ENCODE results near the gene MYO7B. TPM values are rescaled to one million over a fixed set of nuclear protein-coding genes. Genes with fewer than 3 reads are reported as not detected.

The MYO7B gene
- total and polyA plus RNA-seq, 9 of the 15 experiments (the other 6 are each of a cell fraction or from before 2014, with no cell fraction given): 0.08 TPM; not detected in 8

DNA sequence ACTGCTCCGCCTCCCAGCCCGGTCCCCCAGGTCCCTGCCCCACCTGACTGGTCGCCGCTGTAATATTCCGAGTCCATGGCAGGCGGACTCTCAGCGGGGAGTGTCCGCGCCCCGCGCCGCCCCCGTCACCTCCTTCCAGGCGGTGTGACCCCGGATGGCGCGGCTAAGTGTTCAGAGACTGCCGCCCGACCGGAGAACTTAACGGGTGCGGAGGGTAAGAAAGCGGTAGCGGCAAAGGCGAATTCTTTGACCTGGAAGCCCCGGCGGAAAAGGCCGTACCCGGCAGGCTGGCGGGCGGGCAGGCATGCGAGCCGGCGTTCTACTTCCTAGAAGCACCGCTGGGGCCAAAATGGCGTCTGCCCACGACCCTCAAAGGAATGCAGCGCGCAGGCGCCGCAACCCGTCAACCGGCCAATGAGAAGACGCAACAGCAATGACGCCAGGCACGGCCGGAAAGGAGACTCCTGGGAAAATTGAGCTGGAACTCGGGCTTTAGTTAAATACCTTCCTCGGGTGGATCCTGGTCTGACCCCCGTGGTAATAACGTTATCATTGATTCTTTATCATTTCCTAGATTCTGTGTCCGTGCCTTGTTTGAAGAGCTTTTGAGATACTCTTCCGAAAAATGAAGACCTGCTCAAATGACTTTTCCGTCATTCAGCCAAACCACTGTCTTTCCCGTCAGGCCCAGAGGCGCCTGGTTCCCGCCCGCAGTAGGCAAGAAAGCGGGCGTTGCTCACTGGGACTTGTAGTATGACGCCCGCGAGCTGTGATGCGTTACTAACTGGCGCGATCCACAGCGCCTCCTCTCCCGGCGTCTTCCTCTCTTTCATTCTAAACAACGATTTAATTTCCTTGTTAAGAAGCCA lies 9.1 kb upstream of the MYO7B start, which contains the start of gene IWS1 (continued):
- TF ChIP-seq, protein P1, sequence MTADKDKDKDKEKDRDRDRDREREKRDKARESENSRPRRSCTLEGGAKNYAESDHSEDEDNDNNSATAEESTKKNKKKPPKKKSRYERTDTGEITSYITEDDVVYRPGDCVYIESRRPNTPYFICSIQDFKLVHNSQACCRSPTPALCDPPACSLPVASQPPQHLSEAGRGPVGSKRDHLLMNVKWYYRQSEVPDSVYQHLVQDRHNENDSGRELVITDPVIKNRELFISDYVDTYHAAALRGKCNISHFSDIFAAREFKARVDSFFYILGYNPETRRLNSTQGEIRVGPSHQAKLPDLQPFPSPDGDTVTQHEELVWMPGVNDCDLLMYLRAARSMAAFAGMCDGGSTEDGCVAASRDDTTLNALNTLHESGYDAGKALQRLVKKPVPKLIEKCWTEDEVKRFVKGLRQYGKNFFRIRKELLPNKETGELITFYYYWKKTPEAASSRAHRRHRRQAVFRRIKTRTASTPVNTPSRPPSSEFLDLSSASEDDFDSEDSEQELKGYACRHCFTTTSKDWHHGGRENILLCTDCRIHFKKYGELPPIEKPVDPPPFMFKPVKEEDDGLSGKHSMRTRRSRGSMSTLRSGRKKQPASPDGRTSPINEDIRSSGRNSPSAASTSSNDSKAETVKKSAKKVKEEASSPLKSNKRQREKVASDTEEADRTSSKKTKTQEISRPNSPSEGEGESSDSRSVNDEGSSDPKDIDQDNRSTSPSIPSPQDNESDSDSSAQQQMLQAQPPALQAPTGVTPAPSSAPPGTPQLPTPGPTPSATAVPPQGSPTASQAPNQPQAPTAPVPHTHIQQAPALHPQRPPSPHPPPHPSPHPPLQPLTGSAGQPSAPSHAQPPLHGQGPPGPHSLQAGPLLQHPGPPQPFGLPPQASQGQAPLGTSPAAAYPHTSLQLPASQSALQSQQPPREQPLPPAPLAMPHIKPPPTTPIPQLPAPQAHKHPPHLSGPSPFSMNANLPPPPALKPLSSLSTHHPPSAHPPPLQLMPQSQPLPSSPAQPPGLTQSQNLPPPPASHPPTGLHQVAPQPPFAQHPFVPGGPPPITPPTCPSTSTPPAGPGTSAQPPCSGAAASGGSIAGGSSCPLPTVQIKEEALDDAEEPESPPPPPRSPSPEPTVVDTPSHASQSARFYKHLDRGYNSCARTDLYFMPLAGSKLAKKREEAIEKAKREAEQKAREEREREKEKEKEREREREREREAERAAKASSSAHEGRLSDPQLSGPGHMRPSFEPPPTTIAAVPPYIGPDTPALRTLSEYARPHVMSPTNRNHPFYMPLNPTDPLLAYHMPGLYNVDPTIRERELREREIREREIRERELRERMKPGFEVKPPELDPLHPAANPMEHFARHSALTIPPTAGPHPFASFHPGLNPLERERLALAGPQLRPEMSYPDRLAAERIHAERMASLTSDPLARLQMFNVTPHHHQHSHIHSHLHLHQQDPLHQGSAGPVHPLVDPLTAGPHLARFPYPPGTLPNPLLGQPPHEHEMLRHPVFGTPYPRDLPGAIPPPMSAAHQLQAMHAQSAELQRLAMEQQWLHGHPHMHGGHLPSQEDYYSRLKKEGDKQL (CRISPR knock-in tag; IDR thresholded peaks at IDR 0.05; ENCODE audit: borderline replicate concordance): no peak
- TF ChIP-seq, protein P2, sequence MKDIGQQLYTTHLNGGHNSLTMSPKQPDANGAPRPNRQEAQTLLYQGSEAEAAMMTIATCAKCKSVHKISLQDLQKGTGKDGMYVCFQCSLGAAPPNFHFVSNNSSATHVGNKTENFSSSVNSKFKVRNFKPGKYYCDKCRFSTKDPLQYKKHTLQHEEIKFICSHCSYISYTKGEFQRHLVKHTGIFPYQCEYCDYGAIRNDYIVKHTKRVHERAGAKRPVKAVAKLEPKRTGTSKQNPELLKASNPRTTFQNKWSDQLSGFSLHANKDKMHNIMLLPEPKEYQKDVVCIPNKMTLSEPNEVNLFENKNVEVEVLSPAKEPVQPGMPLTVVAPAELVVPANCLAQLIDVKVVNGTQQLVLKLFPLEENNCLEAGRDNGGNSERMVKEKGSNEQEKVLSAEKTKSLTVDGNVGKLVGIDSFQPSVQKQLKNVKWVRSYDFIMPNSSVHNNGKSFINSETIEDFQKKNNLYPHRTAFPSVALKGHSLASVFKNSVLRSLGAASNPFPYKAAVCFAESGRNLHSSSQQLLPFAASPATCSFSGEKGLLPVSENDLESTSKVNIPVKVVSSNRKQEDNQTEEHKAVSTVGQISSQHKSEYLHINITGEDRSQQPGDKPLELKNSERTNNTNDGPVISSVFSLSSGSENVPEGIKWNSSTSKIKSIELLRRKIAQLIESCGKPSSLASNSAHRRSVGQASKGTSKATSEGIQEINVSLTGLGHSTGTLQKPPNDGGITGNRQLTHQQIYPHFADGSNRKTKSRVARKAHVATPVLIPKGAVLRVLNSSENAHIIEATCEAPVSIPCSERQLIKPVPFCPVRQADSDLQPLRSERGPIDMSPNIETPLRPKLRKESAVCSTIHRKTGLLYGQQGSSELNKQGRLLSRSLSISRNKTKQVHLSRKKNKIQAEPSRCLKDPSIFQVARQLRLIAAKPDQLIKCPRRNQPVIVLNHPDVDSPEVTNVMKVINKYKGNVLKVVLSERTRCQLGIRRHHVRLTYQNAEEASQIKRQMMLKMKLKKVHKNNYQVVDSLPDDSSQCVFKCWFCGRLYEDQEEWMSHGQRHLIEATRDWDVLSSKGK (CRISPR knock-in tag; IDR thresholded peaks at IDR 0.05): no peak
- TF ChIP-seq ZSCAN29 (IDR thresholded peaks at IDR 0.05): no peak
- peak; percentile 76; the same call in 1 of the 2 replicates for TF ChIP-seq E2F3 (CRISPR knock-in tag; IDR thresholded peaks at IDR 0.05)
- peak; percentile 81 for TF ChIP-seq CREM (IDR thresholded peaks at IDR 0.05; ENCODE audit: low read depth)
- TF ChIP-seq, protein P3, sequence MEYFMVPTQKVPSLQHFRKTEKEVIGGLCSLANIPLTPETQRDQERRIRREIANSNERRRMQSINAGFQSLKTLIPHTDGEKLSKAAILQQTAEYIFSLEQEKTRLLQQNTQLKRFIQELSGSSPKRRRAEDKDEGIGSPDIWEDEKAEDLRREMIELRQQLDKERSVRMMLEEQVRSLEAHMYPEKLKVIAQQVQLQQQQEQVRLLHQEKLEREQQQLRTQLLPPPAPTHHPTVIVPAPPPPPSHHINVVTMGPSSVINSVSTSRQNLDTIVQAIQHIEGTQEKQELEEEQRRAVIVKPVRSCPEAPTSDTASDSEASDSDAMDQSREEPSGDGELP (CRISPR knock-in tag; IDR thresholded peaks at IDR 0.05; ENCODE audit: borderline replicate concordance): peak; percentile 59; the same call in 1 of the 2 replicates
- TF ChIP-seq, protein P4, sequence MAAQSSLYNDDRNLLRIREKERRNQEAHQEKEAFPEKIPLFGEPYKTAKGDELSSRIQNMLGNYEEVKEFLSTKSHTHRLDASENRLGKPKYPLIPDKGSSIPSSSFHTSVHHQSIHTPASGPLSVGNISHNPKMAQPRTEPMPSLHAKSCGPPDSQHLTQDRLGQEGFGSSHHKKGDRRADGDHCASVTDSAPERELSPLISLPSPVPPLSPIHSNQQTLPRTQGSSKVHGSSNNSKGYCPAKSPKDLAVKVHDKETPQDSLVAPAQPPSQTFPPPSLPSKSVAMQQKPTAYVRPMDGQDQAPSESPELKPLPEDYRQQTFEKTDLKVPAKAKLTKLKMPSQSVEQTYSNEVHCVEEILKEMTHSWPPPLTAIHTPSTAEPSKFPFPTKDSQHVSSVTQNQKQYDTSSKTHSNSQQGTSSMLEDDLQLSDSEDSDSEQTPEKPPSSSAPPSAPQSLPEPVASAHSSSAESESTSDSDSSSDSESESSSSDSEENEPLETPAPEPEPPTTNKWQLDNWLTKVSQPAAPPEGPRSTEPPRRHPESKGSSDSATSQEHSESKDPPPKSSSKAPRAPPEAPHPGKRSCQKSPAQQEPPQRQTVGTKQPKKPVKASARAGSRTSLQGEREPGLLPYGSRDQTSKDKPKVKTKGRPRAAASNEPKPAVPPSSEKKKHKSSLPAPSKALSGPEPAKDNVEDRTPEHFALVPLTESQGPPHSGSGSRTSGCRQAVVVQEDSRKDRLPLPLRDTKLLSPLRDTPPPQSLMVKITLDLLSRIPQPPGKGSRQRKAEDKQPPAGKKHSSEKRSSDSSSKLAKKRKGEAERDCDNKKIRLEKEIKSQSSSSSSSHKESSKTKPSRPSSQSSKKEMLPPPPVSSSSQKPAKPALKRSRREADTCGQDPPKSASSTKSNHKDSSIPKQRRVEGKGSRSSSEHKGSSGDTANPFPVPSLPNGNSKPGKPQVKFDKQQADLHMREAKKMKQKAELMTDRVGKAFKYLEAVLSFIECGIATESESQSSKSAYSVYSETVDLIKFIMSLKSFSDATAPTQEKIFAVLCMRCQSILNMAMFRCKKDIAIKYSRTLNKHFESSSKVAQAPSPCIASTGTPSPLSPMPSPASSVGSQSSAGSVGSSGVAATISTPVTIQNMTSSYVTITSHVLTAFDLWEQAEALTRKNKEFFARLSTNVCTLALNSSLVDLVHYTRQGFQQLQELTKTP (IDR thresholded peaks at IDR 0.05; ENCODE audit: low read depth in 1 of 2, partially characterized antibody in 2 of 2): peak in 1 of 2 experiments; percentile 95
- TF ChIP-seq ZEB2 (IDR thresholded peaks at IDR 0.05): no peak
- no peak for TF ChIP-seq ZSCAN32 (CRISPR knock-in tag; IDR thresholded peaks at IDR 0.05)
- TF ChIP-seq EP300 (IDR thresholded peaks at IDR 0.05; ENCODE audit: low read length): peak; percentile 9; the same call in 1 of the 2 replicates
- no peak for TF ChIP-seq ZNF76 (CRISPR knock-in tag; IDR thresholded peaks at IDR 0.05; ENCODE audit: borderline replicate concordance)

Data from K562 (cell line).